ENCODE data around the gene PIF1. TPM values are rescaled to one million over a fixed set of nuclear protein-coding genes. Genes with fewer than 3 reads are reported as not detected.

PIF1 gene
- polyA plus RNA-seq, 1 donor (not counting 4 experiments of a cell fraction or from before 2014, with no cell fraction given), result 7.6 TPM

GRCh38 chr15:64841060-64841343 is 15.6 kb upstream of the PIF1 start:
- H3K4me1 ChIP-seq (ENCODE audit: control insufficient read depth, extremely low read depth, insufficient read depth, low read length), result peaks cover 30% of the 10 kb centered on the region
- peak overlapping the region; percentile 86 for H3K4me2 ChIP-seq (ENCODE audit: control insufficient read depth, extremely low read depth, insufficient read depth, low read depth, low read length)
- TF ChIP-seq CTCF (optimal IDR thresholded peaks at IDR 0.05 in 1 of 3, IDR thresholded peaks at IDR 0.05 in 1 of 3, conservative IDR thresholded peaks at IDR 0.05 in 1 of 3; ENCODE audit: extremely low read depth in 1 of 3, insufficient read depth in 2 of 3, low read length in 3 of 3), result no peak
- TF ChIP-seq EZH2 (IDR thresholded peaks at IDR 0.05; ENCODE audit: low read length), result no peak
- peaks cover 39% of the 10 kb centered on the region for H3K79me2 ChIP-seq (ENCODE audit: control insufficient read depth, insufficient read depth, low read length)
- H3K9me1 ChIP-seq (ENCODE audit: control insufficient read depth, extremely low read depth, insufficient read depth, low read length), result no peaks in the 10 kb centered on the region
- H2AFZ ChIP-seq (ENCODE audit: control insufficient read depth, low read length), result peak overlapping the region; percentile 59
- dilution Hi-C loops (cut with MboI; ENCODE audit: extremely low pct_ligation_motif_present, low sequenced_read_pairs), result no loop called here
- no peak for FAIRE-seq
- no peaks in the 10 kb centered on the region for H4K20me1 ChIP-seq (ENCODE audit: control insufficient read depth, extremely low read depth, insufficient read depth, low read length)
- no peak for DNase-seq (ENCODE audit: low read depth, low spot score)
- H3K4me3 ChIP-seq (ENCODE audit: control insufficient read depth in 2 of 3, extremely low read depth in 1 of 3, insufficient read depth in 2 of 3, low read depth in 1 of 3, low read length in 3 of 3), result peak overlapping the region; percentile 57 to 65 (median 64)
- no peak overlapping the region for H3K27ac ChIP-seq (ENCODE audit: control insufficient read depth, insufficient read depth, low read length)
- no peaks in the 10 kb centered on the region for H3K27me3 ChIP-seq (ENCODE audit: control insufficient read depth, extremely low read depth, insufficient read depth, low read length)
- no peaks in the 10 kb centered on the region for H3K36me3 ChIP-seq (ENCODE audit: control insufficient read depth in 2 of 2, extremely low read depth in 1 of 2, insufficient read depth in 2 of 2, low read length in 2 of 2)
- peak overlapping the region; percentile 66 for H3K9ac ChIP-seq (ENCODE audit: control insufficient read depth, extremely low read depth, insufficient read depth, low read length)
- no peaks in the 10 kb centered on the region for H3K9me3 ChIP-seq (ENCODE audit: control insufficient read depth, low read depth, low read length)

DNA sequence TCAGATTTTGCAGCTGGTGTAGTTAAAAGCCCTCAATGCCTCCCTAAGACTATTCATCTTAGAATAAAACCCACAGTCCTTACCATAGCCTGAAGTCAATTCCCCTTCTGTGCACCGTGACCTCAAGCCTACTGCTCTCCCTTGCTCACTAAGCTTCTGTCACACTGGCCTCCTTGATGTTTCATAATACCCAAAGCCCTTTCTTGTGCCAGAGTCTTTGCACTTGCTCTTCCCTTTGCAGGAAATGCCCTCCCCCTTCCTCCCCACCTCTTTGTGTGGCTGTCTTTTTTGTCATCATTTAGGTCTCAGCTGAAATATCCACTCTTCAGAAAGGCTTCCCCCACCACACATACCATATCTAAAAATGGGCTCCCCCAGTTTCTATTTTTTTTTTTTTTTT is 12.1 kb upstream of the PIF1 start:
- peaks cover 7% of the 10 kb centered on the region for H3K79me2 ChIP-seq (ENCODE audit: control insufficient read depth, insufficient read depth, low read length)
- no peaks in the 10 kb centered on the region for H4K20me1 ChIP-seq (ENCODE audit: control insufficient read depth, extremely low read depth, insufficient read depth, low read length)
- H3K4me2 ChIP-seq (ENCODE audit: control insufficient read depth, extremely low read depth, insufficient read depth, low read depth, low read length), result no peak overlapping the region
- dilution Hi-C loops (cut with MboI; ENCODE audit: extremely low pct_ligation_motif_present, low sequenced_read_pairs), result no loop called here
- DNase-seq (ENCODE audit: low read depth, low spot score) (no peak), FAIRE-seq (no peak)
- H3K36me3 ChIP-seq (ENCODE audit: control insufficient read depth in 2 of 2, extremely low read depth in 1 of 2, insufficient read depth in 2 of 2, low read length in 2 of 2), result no peaks in the 10 kb centered on the region
- H3K9me3 ChIP-seq (ENCODE audit: control insufficient read depth, low read depth, low read length), result no peaks in the 10 kb centered on the region
- H3K4me3 ChIP-seq (ENCODE audit: control insufficient read depth in 2 of 3, extremely low read depth in 1 of 3, insufficient read depth in 2 of 3, low read depth in 1 of 3, low read length in 3 of 3), result no peak overlapping the region
- H3K9me1 ChIP-seq (ENCODE audit: control insufficient read depth, extremely low read depth, insufficient read depth, low read length), result no peaks in the 10 kb centered on the region
- H3K9ac ChIP-seq (ENCODE audit: control insufficient read depth, extremely low read depth, insufficient read depth, low read length), result no peak overlapping the region
- H3K27ac ChIP-seq (ENCODE audit: control insufficient read depth, insufficient read depth, low read length), result no peak overlapping the region
- H3K4me1 ChIP-seq (ENCODE audit: control insufficient read depth, extremely low read depth, insufficient read depth, low read length), result peaks cover 6% of the 10 kb centered on the region
- TF ChIP-seq EZH2 (IDR thresholded peaks at IDR 0.05; ENCODE audit: low read length), result no peak
- no peak for TF ChIP-seq CTCF (optimal IDR thresholded peaks at IDR 0.05 in 1 of 3, IDR thresholded peaks at IDR 0.05 in 1 of 3, conservative IDR thresholded peaks at IDR 0.05 in 1 of 3; ENCODE audit: extremely low read depth in 1 of 3, insufficient read depth in 2 of 3, low read length in 3 of 3)
- no peak overlapping the region for H2AFZ ChIP-seq (ENCODE audit: control insufficient read depth, low read length)
- H3K27me3 ChIP-seq (ENCODE audit: control insufficient read depth, extremely low read depth, insufficient read depth, low read length), result no peaks in the 10 kb centered on the region
